Epithelial cell of esophagus (primary cell): ENCODE data around the gene MALL.

ENCODE experiments used
- DNase-seq: peaks from one replicate; pipeline ENCODE4 v3.0.0; 2010; ENCODE audit warnings: low read depth
- H3K4me3 ChIP-seq: 2 replicates; pipeline ENCODE4 v1.5.1; 2011; ENCODE audit warnings: mild to moderate bottlenecking, low read length, control low read depth
- TF ChIP-seq, protein P1 (sequence below): IDR thresholded peaks from 2 replicates; pipeline ENCODE4 v1.5.1; 2011; ENCODE audit warnings: low read depth, mild to moderate bottlenecking, low read length, control low read depth, inconsistent platforms; ENCODE audit not compliant: insufficient read depth; ENCODE audit errors: missing control alignments

Gene MALL

DNA sequence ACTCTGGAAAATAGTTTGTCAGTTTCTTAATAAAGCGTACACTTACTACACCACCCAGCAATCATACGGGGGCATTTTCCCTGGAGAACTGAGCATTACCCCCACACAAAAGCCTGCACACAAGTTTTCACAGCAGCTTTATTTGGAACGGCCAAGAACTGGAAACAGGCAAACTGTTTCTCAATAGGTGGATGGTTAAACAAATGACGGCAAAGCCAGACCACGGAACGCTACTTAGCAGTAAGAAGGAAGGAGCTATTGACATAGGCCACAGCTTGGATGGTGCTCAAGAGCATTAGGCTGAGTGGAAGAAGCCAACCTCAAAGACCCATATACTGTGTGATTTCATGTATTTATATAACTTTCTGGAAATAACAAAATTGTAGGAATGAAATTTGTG is 9.0 kb downstream of the MALL start:
- DNase-seq, result peak; percentile 63
- TF ChIP-seq, protein P1, sequence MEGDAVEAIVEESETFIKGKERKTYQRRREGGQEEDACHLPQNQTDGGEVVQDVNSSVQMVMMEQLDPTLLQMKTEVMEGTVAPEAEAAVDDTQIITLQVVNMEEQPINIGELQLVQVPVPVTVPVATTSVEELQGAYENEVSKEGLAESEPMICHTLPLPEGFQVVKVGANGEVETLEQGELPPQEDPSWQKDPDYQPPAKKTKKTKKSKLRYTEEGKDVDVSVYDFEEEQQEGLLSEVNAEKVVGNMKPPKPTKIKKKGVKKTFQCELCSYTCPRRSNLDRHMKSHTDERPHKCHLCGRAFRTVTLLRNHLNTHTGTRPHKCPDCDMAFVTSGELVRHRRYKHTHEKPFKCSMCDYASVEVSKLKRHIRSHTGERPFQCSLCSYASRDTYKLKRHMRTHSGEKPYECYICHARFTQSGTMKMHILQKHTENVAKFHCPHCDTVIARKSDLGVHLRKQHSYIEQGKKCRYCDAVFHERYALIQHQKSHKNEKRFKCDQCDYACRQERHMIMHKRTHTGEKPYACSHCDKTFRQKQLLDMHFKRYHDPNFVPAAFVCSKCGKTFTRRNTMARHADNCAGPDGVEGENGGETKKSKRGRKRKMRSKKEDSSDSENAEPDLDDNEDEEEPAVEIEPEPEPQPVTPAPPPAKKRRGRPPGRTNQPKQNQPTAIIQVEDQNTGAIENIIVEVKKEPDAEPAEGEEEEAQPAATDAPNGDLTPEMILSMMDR, result no peak
- H3K4me3 ChIP-seq, result no peak overlapping the region

DNA sequence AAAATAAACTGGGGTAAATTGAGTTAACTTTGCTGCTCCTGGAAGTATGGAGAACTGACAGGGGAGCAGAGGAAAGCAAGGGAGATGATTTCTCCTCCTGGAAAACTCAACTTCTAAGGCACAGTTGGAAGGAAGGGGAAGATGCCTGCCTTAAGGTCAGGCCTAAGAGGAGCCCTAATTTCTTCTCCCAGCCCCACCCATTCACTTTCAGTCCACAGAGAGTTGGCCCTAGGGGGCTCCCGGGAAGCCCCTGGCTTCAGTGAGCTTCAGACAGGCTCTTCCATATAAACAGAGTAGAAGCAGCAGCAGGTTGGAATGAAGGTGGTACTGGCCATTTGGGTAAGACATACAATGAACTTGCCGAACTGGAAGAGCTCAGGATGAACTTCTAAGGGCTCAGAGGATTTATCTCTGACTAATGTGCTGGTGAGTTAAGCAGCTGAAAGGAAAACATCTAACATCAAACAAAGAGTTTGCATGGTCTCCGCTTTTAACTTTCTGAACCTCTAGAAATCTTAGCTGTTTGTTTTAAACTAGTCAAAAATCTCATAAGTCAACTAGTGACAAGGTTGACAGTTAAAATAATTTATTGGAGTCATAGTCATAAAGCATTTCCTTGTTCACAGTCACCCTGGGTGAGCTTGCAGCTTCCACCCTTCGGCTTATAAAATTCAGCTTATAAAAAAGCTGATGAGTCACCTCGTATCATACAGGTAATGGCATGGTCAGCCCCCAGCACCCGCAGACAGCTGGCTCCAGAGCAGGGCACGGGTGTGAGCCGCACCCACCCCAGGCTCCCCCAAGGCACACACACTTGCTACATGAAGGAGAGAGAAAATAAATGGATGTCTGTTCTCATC is 9.8 kb downstream of the MALL start:
- TF ChIP-seq, protein P1, result no peak
- H3K4me3 ChIP-seq, result no peak overlapping the region
- peak; percentile 92 for DNase-seq

DNA sequence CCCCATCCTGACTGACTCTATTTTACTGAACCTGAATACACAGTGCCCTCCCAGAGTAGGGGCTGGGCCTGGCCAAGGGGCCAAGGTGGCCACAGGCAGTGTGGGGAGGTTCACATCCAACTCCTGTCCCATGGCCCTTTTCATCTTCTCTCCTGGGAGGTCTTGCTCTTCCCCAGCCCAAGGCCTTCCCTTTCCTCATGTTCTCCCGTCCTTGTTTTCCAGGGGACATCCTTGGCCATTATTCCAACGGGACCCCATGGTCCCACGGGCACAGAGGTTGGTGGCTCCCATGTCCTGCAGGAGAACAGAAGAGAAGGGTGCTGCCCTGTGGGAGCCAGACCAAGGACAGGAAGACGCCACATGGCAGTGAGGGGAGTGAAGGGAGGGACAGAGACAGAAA is 10.4 kb downstream of the MALL start:
- no peak overlapping the region for H3K4me3 ChIP-seq

DNA sequence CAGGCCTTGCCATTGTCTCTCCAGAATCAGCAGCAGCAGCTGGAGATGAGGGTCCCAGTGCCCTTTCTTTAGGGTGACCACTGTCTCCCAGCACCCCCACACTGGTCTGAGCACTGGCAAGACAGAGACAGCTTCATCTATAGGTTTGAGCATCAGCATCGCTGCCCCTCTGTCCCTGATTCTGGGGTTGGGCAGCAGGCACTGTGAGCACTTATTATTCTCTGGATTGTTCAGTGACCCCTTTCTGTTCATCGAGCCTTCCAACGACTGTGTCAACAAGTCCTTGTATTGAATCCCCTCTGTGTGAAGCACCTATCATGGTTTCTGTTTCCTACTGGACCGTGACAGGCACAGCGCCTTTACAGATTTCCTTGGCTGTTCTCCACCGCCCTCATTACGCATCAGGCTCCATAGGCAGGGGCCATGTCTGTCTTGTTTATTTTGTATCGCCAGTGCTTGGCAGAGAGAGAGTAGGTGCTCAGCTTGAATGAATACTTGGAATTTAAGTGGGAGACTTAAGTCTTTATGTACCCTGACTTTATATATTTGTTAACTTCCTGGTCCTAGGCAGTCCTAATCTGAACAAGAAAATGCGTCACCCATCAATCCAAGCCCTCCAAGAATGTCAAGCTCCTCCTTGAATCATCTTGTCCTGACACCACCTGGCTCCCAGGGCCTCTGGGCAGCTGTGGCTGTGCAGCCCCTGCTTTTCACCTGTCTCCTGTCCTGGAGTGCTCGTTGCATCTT is 11.4 kb downstream of the MALL start:
- peak; percentile 77 for DNase-seq
- TF ChIP-seq, protein P1, result no peak
- H3K4me3 ChIP-seq, result no peak overlapping the region

More for the DNA sequence above, 10.4 kb downstream of the MALL start:
- TF ChIP-seq, protein P1, result no peak
- no peak for DNase-seq

DNA sequence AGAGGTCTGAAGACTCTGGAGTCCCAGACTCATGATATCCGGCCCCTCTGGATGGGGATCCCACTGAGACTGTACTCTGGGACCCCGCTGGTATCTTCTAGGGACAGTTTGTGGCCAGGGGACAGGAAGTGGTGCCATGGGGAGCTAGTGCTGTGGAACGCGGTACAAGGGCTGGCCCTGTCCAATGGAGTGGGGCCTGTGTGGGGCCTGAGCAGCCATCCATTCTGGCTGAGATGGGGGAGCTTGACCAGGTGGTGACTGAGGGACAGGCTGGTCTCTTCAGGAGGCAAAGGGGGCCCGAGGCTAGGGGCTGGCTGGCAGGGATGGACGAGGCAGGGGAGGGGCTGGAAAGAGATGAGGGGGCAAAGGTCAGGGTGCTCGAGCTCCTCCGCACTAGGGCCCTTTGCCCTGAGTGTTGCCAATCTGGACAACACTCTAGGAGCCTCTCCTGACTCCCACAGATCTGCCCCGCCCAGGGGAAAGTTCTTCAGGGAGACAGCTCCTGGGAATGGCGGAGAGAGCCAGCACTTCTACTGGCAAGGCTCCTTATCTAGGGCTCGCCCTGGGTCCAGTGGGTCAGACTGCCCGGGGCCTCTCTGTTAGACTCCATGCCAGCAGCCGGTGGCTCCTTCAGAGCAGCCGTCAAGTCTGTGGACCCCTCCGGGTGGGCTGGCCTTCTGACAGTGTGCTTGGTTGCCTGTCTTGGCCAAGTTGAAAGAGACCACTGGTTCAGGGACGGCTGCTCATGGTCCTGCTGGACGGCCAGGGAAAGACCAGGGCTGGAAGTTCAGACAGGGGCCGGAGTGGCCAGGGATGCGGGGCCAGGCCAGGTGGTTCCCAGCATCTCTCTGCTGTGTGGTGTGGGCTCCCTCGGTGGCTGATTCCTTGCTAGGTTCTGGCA is 12.3 kb downstream of the MALL start:
- DNase-seq, result no peak

More for the DNA sequence above, 12.3 kb downstream of the MALL start:
- TF ChIP-seq, protein P1, result no peak
- no peak overlapping the region for H3K4me3 ChIP-seq
